Measurements from ENCODE around the gene RAB33B.

- no peak for TF ChIP-seq CTCF (IDR thresholded peaks at IDR 0.05; ENCODE audit: insufficient read depth, low read length, poor library complexity, severe bottlenecking)
- no peak for TF ChIP-seq EZH2phosphoT487 (conservative IDR thresholded peaks at IDR 0.05; ENCODE audit: low read length)
These were observed 16.4 kb downstream of the RAB33B start for GRCh38 chr4:139470295-139470694.
